ENCODE results near the gene L3MBTL4.

GRCh38 chr18:6069539-6069938 lies 345.2 kb downstream of the L3MBTL4 start:
- no peak for TF ChIP-seq POLR2A (IDR thresholded peaks at IDR 0.05)
- TF ChIP-seq, protein P1, sequence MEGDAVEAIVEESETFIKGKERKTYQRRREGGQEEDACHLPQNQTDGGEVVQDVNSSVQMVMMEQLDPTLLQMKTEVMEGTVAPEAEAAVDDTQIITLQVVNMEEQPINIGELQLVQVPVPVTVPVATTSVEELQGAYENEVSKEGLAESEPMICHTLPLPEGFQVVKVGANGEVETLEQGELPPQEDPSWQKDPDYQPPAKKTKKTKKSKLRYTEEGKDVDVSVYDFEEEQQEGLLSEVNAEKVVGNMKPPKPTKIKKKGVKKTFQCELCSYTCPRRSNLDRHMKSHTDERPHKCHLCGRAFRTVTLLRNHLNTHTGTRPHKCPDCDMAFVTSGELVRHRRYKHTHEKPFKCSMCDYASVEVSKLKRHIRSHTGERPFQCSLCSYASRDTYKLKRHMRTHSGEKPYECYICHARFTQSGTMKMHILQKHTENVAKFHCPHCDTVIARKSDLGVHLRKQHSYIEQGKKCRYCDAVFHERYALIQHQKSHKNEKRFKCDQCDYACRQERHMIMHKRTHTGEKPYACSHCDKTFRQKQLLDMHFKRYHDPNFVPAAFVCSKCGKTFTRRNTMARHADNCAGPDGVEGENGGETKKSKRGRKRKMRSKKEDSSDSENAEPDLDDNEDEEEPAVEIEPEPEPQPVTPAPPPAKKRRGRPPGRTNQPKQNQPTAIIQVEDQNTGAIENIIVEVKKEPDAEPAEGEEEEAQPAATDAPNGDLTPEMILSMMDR (IDR thresholded peaks at IDR 0.05 in 4 of 5, conservative IDR thresholded peaks at IDR 0.05 in 1 of 5): no peak

Data from gastrocnemius medialis (tissue), 4 donors.